Natural killer cell treated with Interleukin-12 subunit alpha and Interleukin-12 subunit beta and Interleukin-15 and Interleukin-18, amount 100 ng/mL, for 72 hours (primary cell): ENCODE measurements around the gene RPL35. TPM values are rescaled to one million over a fixed set of nuclear protein-coding genes. Genes with fewer than 3 reads are reported as not detected.
A peak's percentile ranks its signal among the peaks of the same experiment; 100 is the strongest.
"Not testable (repeated sequence)": the region's sequence is repeated elsewhere in the genome, so short reads cannot be mapped to it uniquely, and the experiment has no call there.

Source experiments
- ATAC-seq, 2 donors: fragments of 150-1000 bp; cut with Tn5 transposase in 1 of 2; sonication (Bioruptor Pico), chemical (Tn5 transposase) in 1 of 2; 2 replicates each; pipeline ENCODE4 v1.10.0; 2021
- DNase-seq: peaks from one replicate; pipeline ENCODE4 v3.0.0; 2022; ENCODE audit warnings: low spot score
- H3K27ac Mint-ChIP-seq, 2 donors: 1 replicate in 1 of 2; 2 replicates in 1 of 2; pipeline ENCODE4 v1.8.0; 2022; ENCODE audit warnings: mixed read lengths in 2 of 2, mild to moderate bottlenecking in 1 of 2, moderate library complexity in 1 of 2
- H3K27me3 Mint-ChIP-seq, 2 donors: 1 replicate in 1 of 2; 2 replicates in 1 of 2; pipeline ENCODE4 v1.8.0; 2022; ENCODE audit warnings: mixed read lengths in 2 of 2
- H3K36me3 Mint-ChIP-seq: one replicate; pipeline ENCODE4 v1.8.0; 2022; ENCODE audit warnings: mixed read lengths
- H3K4me1 Mint-ChIP-seq, 2 donors: 1 replicate in 1 of 2; 2 replicates in 1 of 2; pipeline ENCODE4 v1.8.0; 2022; ENCODE audit warnings: low read depth in 2 of 2, mixed read lengths in 2 of 2, mild to moderate bottlenecking in 1 of 2
- H3K4me3 Mint-ChIP-seq: one replicate; pipeline ENCODE4 v1.8.0; 2022; ENCODE audit warnings: mixed read lengths
- H3K9me3 Mint-ChIP-seq: 2 replicates; pipeline ENCODE4 v1.8.0; 2022; ENCODE audit warnings: mixed read lengths
- total RNA-seq, 2 donors: library from RNA; stranded (reverse); gene quantifications; one replicate each; pipeline ENCODE4 v1.2.3, GENCODE V29; 2022

RPL35 gene
- total RNA-seq, 2 donors from 2014 or later = 983 to 1,578 TPM

DNA sequence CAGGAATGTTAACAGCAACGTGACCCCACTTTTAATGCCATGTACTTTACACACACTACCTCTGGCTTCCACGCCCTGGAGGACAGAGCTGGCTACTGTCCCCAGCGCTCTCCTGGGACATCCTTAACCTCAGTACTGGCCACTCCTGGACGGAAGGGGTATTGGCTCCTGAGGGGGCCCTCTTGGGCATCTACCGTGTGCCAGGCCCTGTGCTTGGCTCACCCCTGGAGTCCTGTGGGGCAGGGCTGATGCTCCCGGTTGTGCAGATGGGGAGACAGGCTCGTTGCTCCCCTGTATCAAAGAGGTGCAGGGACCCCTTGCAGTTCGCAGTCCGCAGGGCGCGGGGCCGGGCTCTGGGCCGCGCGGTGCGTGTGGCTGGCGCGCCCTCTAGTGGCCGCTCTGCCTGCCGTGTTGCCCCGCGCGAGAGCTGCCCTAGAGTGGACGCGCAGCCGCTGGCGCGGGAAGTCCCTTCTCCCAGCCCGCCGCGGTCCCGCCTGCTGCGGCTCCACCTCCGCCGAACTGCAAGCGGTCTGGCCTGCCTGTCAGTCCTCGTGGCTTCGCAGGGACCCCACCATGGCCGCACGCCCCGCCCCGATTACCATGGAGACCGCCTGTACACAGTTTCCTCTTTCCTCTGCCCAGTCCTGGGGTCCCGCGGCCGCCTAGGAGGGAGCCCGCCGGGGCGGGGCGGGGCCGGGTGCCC is 8.8 kb downstream of the RPL35 start, which contains the start of gene WDR38:
Gene WDR38 (plus strand): TSS at position 632 of the 703 bp plus-strand sequence. CDS start 72 bp downstream, outside the sequence.
- Mint-ChIP-seq H3K9me3 (no peaks in the 10 kb centered on the region), H3K4me1 (peaks cover 12 to 16% of the 10 kb centered on the region in 2 donors), H3K36me3 (no peaks in the 10 kb centered on the region), H3K27me3 (no peaks in the 10 kb centered on the region), H3K27ac (peak within 1 kb of the TSS; percentile 62 to 81), H3K4me3 (peak within 1 kb of the TSS; percentile 69)
- DNase-seq (peak; percentile 96), ATAC-seq (peak; percentile 89 to 95)

- no peak for ATAC-seq
- Mint-ChIP-seq H3K4me1 (peaks cover 12 to 16% of the 10 kb centered on the region in 2 donors), H3K27me3 (no peaks in the 10 kb centered on the region), H3K9me3 (no peaks in the 10 kb centered on the region), H3K36me3 (no peaks in the 10 kb centered on the region), H3K27ac (peak overlapping the region; percentile 21 to 81), H3K4me3 (peak overlapping the region; percentile 69)
- DNase-seq = peak; percentile 56
Measured at GRCh38 chr9:124852121-124852828, 9.5 kb downstream of the RPL35 start.

GRCh38 chr9:124849801-124850200 is 12.0 kb downstream of the RPL35 start:
- Mint-ChIP-seq H3K36me3 (no peaks in the 10 kb centered on the region), H3K9me3 (no peaks in the 10 kb centered on the region), H3K4me1 (peaks cover 6 to 11% of the 10 kb centered on the region in 2 donors), H3K27me3 (no peaks in the 10 kb centered on the region), H3K4me3 (no peak overlapping the region), H3K27ac (no peak overlapping the region)
- ATAC-seq = no peak
- DNase-seq = peak; percentile 53

DNA sequence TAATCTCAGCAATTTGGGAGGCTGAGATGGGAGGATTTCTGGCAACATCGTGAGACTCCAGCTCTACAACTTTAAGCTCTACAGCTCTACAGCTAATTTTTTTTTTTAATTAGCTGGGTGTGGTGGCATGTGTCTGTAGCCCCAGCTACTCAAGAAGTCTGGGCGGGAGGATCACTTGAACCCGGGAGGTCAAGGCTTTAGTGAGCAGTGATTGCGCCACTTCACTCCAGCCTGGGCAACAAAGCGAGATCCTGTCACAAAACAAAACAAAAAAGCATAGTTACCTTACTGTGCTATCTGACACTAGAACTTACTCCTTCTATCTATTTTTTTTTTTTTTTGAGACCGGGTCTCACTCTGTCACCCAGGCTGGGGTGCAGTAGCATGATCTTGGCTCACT is 14.8 kb downstream of the RPL35 start:
- H3K27ac Mint-ChIP-seq = no peak overlapping the region
- H3K36me3 Mint-ChIP-seq = no peaks in the 10 kb centered on the region
- no peak for ATAC-seq

GRCh38 chr9:124846467-124846866 is 15.3 kb downstream of the RPL35 start:
- not testable (repeated sequence) for H3K9me3 Mint-ChIP-seq, ATAC-seq, H3K36me3 Mint-ChIP-seq, H3K27me3 Mint-ChIP-seq, DNase-seq, H3K4me1 Mint-ChIP-seq, H3K4me3 Mint-ChIP-seq, H3K27ac Mint-ChIP-seq

More for the DNA sequence above, 14.8 kb downstream of the RPL35 start:
- peaks cover 0 to 9% of the 10 kb centered on the region in 2 donors for H3K4me1 Mint-ChIP-seq
- no peak overlapping the region for H3K4me3 Mint-ChIP-seq
- H3K9me3 Mint-ChIP-seq = no peaks in the 10 kb centered on the region
- no peak for DNase-seq
- no peaks in the 10 kb centered on the region for H3K27me3 Mint-ChIP-seq

GRCh38 chr9:124844291-124844690 is 17.5 kb downstream of the RPL35 start:
- peaks cover 0 to 6% of the 10 kb centered on the region in 2 donors for H3K4me1 Mint-ChIP-seq

DNA sequence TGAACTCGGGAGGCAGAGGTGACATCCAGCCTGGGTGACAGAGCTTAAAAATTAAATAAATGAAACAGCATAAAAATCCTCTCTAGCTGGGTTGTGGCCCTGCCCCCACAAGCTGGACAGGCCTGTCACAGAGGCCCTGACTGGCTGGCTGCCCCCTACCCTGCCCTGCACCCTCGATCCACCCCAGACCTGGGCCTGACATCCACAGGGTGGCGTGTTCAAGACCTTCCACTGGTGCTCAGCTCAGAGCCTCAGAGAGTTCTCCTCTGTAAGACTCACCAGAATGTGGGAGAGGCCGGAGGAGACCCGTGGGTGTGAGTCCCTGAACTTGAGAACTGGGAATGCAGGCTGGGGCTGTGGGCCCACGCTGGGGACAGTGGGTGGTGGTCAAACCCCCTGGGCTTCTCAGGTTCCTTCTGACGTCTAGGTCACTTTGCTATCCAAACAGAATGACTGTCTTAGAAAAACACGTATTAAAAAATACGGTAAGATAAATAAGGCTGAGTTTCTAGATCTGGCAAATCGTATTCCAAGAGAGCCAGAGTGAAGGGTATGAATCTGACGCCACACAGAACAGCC is 18.2 kb downstream of the RPL35 start:
- H3K27ac Mint-ChIP-seq = no peak overlapping the region
- H3K36me3 Mint-ChIP-seq = no peaks in the 10 kb centered on the region
- no peaks in the 10 kb centered on the region for H3K9me3 Mint-ChIP-seq
- no peak overlapping the region for H3K4me3 Mint-ChIP-seq
- ATAC-seq (peak in 1 of 2 donors; percentile 20), DNase-seq (no peak)
- H3K27me3 Mint-ChIP-seq = no peaks in the 10 kb centered on the region
- peaks cover 0 to 6% of the 10 kb centered on the region in 2 donors for H3K4me1 Mint-ChIP-seq

More at GRCh38 chr9:124844291-124844690, 17.5 kb downstream of the RPL35 start:
- Mint-ChIP-seq H3K27me3 (no peaks in the 10 kb centered on the region), H3K4me3 (no peak overlapping the region), H3K9me3 (no peaks in the 10 kb centered on the region), H3K36me3 (no peaks in the 10 kb centered on the region), H3K27ac (no peak overlapping the region)
- DNase-seq (no peak), ATAC-seq (no peak)

GRCh38 chr9:124841075-124841821 is 20.5 kb downstream of the RPL35 start:
- DNase-seq = no peak
- no peaks in the 10 kb centered on the region for H3K36me3 Mint-ChIP-seq
- no peak overlapping the region for H3K4me3 Mint-ChIP-seq
- no peaks in the 10 kb centered on the region for H3K9me3 Mint-ChIP-seq
- peaks cover 0 to 6% of the 10 kb centered on the region in 2 donors for H3K4me1 Mint-ChIP-seq
- no peak for ATAC-seq
- no peak overlapping the region for H3K27ac Mint-ChIP-seq
- H3K27me3 Mint-ChIP-seq = peaks cover 6 to 8% of the 10 kb centered on the region in 2 donors

- ATAC-seq (no peak), DNase-seq (no peak)
- no peak overlapping the region for H3K4me3 Mint-ChIP-seq
- H3K9me3 Mint-ChIP-seq = no peaks in the 10 kb centered on the region
- no peak overlapping the region for H3K27ac Mint-ChIP-seq
- peaks cover 6 to 8% of the 10 kb centered on the region in 2 donors for H3K27me3 Mint-ChIP-seq
- H3K36me3 Mint-ChIP-seq = no peaks in the 10 kb centered on the region
- peaks cover 0 to 6% of the 10 kb centered on the region in 2 donors for H3K4me1 Mint-ChIP-seq
Measured at GRCh38 chr9:124840300-124840833, 21.4 kb downstream of the RPL35 start.

DNA sequence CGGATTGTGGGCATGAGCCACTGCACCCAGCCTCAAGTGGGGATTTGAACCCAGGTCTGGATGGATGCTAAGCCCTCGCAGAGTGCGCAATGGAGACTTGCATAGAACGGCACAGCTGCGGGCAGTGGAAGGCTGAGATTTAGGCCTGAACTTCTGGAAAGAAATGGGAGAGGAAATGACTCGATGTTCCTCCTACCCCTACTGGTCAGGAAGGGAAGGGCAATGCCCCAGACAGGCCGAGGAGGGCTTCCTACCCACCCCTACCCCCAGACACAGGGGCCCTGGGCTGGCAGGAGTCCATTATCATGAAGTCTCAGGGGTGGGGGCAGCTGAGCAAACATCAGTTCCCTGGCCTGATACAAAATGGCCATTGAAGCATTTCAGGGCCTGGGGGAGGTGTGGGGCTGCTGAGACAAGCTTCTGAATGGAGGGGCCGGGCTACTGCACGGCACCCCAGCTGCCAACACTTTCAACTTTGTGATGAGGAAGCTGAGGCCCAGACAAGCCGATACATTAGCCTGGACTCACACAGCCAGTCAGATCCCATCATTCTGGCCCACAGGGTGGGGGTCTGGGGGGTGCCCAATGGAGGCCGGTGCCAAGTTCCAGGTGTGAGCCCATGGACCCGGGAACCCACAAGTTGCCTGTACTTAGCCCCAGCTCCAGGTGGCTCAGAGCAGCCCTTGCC is 22.0 kb downstream of the RPL35 start:
- Mint-ChIP-seq H3K36me3 (no peaks in the 10 kb centered on the region), H3K27ac (no peak overlapping the region), H3K4me3 (no peak overlapping the region), H3K9me3 (no peaks in the 10 kb centered on the region), H3K4me1 (peaks cover 0 to 6% of the 10 kb centered on the region in 2 donors), H3K27me3 (peaks cover 6 to 8% of the 10 kb centered on the region in 2 donors)
- ATAC-seq (peak in 1 of 2 donors; percentile 36), DNase-seq (no peak)

DNA sequence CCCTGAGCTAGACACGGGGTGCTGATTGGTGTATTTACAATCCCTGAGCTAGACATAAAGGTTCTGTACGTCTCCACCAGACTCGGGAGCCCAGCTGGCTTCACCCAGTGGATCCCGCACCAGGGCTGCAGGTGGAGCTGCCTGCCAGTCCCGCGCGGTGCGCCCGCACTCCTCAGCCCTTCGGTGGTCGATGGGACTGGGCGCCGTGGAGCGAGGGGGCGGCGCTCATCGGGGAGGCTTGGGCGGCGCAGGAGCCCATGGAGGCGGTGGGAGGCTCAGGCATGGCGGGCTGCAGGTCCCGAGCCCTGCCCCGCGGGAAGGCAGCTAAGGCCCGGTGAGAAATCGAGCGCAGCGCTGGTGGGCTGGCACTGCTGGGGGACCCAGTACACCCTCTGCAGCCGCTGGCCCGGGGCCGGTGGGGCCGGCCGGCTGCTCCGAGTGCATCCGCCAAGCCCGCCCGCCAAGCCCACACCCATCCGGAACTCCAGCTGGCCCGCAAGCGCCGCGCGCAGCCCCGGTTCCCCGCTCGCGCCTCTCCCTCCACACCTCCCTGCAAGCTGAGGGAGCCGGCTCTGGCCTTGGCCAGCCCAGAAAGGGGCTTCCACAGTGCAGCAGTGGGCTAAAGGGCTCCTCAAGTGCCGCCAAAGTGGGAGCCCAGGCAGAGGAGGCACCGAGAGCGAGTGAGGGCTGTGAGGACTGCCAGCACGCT is 23.0 kb downstream of the RPL35 start:
- not testable (repeated sequence) for H3K4me3 Mint-ChIP-seq, H3K27ac Mint-ChIP-seq, ATAC-seq, DNase-seq, H3K27me3 Mint-ChIP-seq, H3K36me3 Mint-ChIP-seq, H3K9me3 Mint-ChIP-seq, H3K4me1 Mint-ChIP-seq

DNA sequence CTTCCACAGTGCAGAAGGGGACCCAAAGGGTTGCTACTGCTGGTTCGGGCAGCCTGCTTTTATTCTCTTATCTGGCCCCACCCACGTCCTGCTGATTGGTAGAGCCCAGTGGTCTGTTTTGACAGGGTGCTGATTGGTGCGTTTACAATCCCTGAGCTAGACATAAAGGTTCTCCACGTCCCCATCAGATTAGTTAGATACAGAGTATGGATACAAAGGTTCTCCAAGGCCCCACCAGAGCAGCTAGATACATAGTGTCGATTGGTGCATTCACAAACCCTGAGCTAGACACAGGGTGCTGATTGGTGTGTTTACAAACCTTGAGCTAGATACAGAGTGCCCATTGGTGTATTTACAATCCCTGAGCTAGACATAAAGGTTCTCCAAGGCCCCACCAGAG is 23.6 kb downstream of the RPL35 start:
- not testable (repeated sequence) for H3K36me3 Mint-ChIP-seq, H3K4me3 Mint-ChIP-seq, ATAC-seq, H3K4me1 Mint-ChIP-seq, H3K9me3 Mint-ChIP-seq, DNase-seq, H3K27ac Mint-ChIP-seq, H3K27me3 Mint-ChIP-seq
